HL-60 (cell line): Measurements from ENCODE around the gene MED15.

ENCODE experiments used
- GABPA ChIP-seq: IDR thresholded peaks from 2 replicates; pipeline ENCODE4 v1.6.1; 2012; ENCODE audit warnings: low read depth
- POLR2AphosphoS5 ChIP-seq: IDR thresholded peaks from 2 replicates; pipeline ENCODE4 v1.6.1; 2012; ENCODE audit warnings: low read depth
- TF ChIP-seq, protein P1 (sequence below): IDR thresholded peaks from one replicate; pipeline ENCODE4 v1.5.1; 2011; ENCODE audit warnings: low read length, control low read depth, inconsistent platforms; ENCODE audit not compliant: insufficient read depth
- TF ChIP-seq, protein P2 (sequence below): IDR thresholded peaks from 2 replicates; pipeline ENCODE4 v1.6.1; 2012; ENCODE audit warnings: low read depth; ENCODE audit not compliant: insufficient replicate concordance

DNA sequence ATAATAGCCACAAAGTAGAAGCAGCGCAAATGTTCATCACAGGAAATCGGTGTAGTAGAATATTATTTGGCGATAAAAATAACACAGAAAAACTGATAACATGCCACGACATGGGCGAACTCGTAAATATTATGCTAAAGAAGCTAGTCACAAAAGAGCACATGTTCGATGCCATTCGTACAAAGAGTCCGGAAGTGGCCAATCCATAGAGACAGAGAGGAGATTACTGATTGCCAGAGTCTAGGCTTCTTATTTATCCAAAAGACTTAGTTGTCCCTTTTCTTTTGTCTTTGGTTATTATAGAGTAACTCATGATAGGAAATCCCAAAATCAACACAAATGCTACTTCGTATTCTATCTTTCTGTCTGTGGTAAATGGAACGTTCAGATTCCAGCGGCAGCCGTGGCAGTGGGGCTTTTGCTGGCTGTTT is 56.5 kb downstream of the MED15 start:
- TF ChIP-seq, protein P1, sequence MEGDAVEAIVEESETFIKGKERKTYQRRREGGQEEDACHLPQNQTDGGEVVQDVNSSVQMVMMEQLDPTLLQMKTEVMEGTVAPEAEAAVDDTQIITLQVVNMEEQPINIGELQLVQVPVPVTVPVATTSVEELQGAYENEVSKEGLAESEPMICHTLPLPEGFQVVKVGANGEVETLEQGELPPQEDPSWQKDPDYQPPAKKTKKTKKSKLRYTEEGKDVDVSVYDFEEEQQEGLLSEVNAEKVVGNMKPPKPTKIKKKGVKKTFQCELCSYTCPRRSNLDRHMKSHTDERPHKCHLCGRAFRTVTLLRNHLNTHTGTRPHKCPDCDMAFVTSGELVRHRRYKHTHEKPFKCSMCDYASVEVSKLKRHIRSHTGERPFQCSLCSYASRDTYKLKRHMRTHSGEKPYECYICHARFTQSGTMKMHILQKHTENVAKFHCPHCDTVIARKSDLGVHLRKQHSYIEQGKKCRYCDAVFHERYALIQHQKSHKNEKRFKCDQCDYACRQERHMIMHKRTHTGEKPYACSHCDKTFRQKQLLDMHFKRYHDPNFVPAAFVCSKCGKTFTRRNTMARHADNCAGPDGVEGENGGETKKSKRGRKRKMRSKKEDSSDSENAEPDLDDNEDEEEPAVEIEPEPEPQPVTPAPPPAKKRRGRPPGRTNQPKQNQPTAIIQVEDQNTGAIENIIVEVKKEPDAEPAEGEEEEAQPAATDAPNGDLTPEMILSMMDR = no peak
- TF ChIP-seq POLR2AphosphoS5 = no peak
- no peak for TF ChIP-seq GABPA
- TF ChIP-seq, protein P2, sequence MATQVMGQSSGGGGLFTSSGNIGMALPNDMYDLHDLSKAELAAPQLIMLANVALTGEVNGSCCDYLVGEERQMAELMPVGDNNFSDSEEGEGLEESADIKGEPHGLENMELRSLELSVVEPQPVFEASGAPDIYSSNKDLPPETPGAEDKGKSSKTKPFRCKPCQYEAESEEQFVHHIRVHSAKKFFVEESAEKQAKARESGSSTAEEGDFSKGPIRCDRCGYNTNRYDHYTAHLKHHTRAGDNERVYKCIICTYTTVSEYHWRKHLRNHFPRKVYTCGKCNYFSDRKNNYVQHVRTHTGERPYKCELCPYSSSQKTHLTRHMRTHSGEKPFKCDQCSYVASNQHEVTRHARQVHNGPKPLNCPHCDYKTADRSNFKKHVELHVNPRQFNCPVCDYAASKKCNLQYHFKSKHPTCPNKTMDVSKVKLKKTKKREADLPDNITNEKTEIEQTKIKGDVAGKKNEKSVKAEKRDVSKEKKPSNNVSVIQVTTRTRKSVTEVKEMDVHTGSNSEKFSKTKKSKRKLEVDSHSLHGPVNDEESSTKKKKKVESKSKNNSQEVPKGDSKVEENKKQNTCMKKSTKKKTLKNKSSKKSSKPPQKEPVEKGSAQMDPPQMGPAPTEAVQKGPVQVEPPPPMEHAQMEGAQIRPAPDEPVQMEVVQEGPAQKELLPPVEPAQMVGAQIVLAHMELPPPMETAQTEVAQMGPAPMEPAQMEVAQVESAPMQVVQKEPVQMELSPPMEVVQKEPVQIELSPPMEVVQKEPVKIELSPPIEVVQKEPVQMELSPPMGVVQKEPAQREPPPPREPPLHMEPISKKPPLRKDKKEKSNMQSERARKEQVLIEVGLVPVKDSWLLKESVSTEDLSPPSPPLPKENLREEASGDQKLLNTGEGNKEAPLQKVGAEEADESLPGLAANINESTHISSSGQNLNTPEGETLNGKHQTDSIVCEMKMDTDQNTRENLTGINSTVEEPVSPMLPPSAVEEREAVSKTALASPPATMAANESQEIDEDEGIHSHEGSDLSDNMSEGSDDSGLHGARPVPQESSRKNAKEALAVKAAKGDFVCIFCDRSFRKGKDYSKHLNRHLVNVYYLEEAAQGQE = no peak
